Spleen (tissue), 11 donors: Measurements from ENCODE around the gene DIP2C. TPM values are rescaled to one million over a fixed set of nuclear protein-coding genes. Genes with fewer than 3 reads are reported as not detected.

Experiments used
- DNase-seq: peaks from one replicate; pipeline ENCODE4 v3.0.0-alpha.2; 2020
- H3K27ac ChIP-seq, 8 donors: fragments of 200-600 bp; sonication (generic) in 7 of 8; 1 replicate in 4 of 8; 2 replicates in 4 of 8; pipeline versions ENCODE4 v1.5.0 to v1.8.0; 2016 to 2021; ENCODE audit warnings: inconsistent platforms in 4 of 8, mild to moderate bottlenecking in 4 of 8, moderate library complexity in 1 of 8
- H3K27me3 ChIP-seq, 7 donors: fragments of 200-600 bp; sonication (generic) in 6 of 7; replicated peaks in 1 of 7; 1 replicate in 4 of 7; 2 replicates in 3 of 7; pipeline versions ENCODE4 v1.5.0 to v1.8.0; 2016 to 2021; ENCODE audit warnings: inconsistent platforms in 3 of 7, mild to moderate bottlenecking in 1 of 7
- H3K36me3 ChIP-seq, 6 donors: fragments of 200-600 bp; sonication (generic) in 5 of 6; 1 replicate in 4 of 6; 2 replicates in 2 of 6; pipeline versions ENCODE4 v1.5.0 to v1.8.0; 2016 to 2021; ENCODE audit warnings: inconsistent platforms in 2 of 6
- H3K4me1 ChIP-seq, 6 donors: fragments of 200-600 bp; sonication (generic) in 5 of 6; 1 replicate in 3 of 6; 2 replicates in 3 of 6; pipeline versions ENCODE4 v1.5.0 to v1.8.0; 2016 to 2021; ENCODE audit warnings: inconsistent platforms in 3 of 6
- H3K4me3 ChIP-seq, 8 donors: fragments of 200-600 bp; sonication (generic) in 7 of 8; 1 replicate in 4 of 8; 2 replicates in 4 of 8; pipeline versions ENCODE4 v1.5.0 to v1.8.0; 2016 to 2021; ENCODE audit warnings: inconsistent platforms in 4 of 8, mild to moderate bottlenecking in 4 of 8, moderate library complexity in 2 of 8
- H3K9me3 ChIP-seq, 8 donors: fragments of 200-600 bp; sonication (generic) in 7 of 8; 1 replicate in 4 of 8; 2 replicates in 4 of 8; pipeline versions ENCODE4 v1.5.0 to v1.8.0; 2016 to 2021; ENCODE audit warnings: inconsistent platforms in 4 of 8
- CTCF ChIP-seq, 11 experiments: fragments of 200-600 bp in 7 of 11; fragments of 450-650 bp in 4 of 11; sonication (generic) in 4 of 11; IDR thresholded peaks in 8 of 11; conservative IDR thresholded peaks in 3 of 11; 1 replicate in 7 of 11; 2 replicates in 4 of 11; pipeline versions ENCODE4 v1.4.0 to v1.8.0; 2016 to 2021; ENCODE audit warnings: antibody characterized with exemption in 11 of 11, inconsistent platforms in 4 of 11, mild to moderate bottlenecking in 1 of 11
- POLR2A ChIP-seq, 3 donors: fragments of 450-650 bp; IDR thresholded peaks; one replicate each; pipeline ENCODE4 v1.5.1; 2017; ENCODE audit warnings: antibody characterized with exemption in 3 of 3, mild to moderate bottlenecking in 1 of 3
- POLR2AphosphoS5 ChIP-seq, 3 donors: sonication (generic); formaldehyde crosslinking; IDR thresholded peaks; one replicate each; pipeline ENCODE4 v1.5.1; 2017; ENCODE audit warnings: antibody characterized with exemption in 3 of 3
- WGBS, 5 donors: extraction: QIAGEN DNeasy Blood & Tissue Kit in 3 of 5; methylation state at CpG; one replicate each; pipeline versions ENCODE4 v1.1.5 to v1.1.7; 2013 to 2018; 5-methylcytosine and 5-hydroxymethylcytosine counted together
- intact Hi-C: fragments of 100-400 bp; cut with DNase I; formaldehyde crosslinking; loops from one replicate; pipeline ENCODE4 v1.15.0; 2023; ENCODE audit warnings: low total_unique reads
- polyA plus RNA-seq, 3 donors: library from polyadenylated mRNA; stranded (reverse); fragments of 200-250 nt; gene quantifications; one replicate each; pipeline ENCODE4 v1.2.1, GENCODE V29; 2013
- total RNA-seq, 7 donors: library from RNA; depleted of rRNA in 3 of 7; stranded (reverse); fragments of >200 nt in 3 of 7; fragmentation: NEBNext Ultra II Directional in 4 of 7; extraction: Animal tissue kit (Norgen Biotek cat#: 25700) in 4 of 7; gene quantifications; one replicate each; pipeline versions ENCODE4 v1.1.0 to v1.2.1, GENCODE V29; 2016 to 2021
- donor health status: healthy with polysubstance abuse.
- donor health status: DM: no; HTN: no; CAD: no; lungs with moderate emphysema.
- donor health status: DM: no; HTN: no; CAD: no.
- donor health status: Bipolar disorder and iron deficiency.
- donor health status: healthy.
- donor health status: DM: no; HTN: no; CAD: no.
- donor health status: DM: yes; HTN: yes; CAD: no.

The DIP2C gene
- total and polyA plus RNA-seq, 10 donors, result 2.2 to 13.1 (median 9.0) TPM

- intact Hi-C loops, result no loop called here
- TF ChIP-seq POLR2AphosphoS5 (IDR thresholded peaks at IDR 0.05), result no peak
- TF ChIP-seq CTCF (IDR thresholded peaks at IDR 0.05 in 8 of 11, conservative IDR thresholded peaks at IDR 0.05 in 3 of 11), result no peak
- no peak for TF ChIP-seq POLR2A (IDR thresholded peaks at IDR 0.05)
- H3K4me1 ChIP-seq, result no peaks in the 10 kb centered on the region
- WGBS, 5 donors, result 80 to 97% (median 89%) methylated on average over 12 to 20 of the region's 25 CpGs
- no peaks in the 10 kb centered on the region for H3K9me3 ChIP-seq
- peak; percentile 44 for DNase-seq
- H3K4me3 ChIP-seq, result no peak overlapping the region
- no peaks in the 10 kb centered on the region for H3K27me3 ChIP-seq
- H3K36me3 ChIP-seq, result peaks cover 0 to 55% (median 5%) of the 10 kb centered on the region in 6 donors
- H3K27ac ChIP-seq, result no peak overlapping the region
Measured at GRCh38 chr10:367636-368035, 321.8 kb downstream of the DIP2C start.

- peaks cover 0 to 65% (median 7%) of the 10 kb centered on the region in 6 donors for H3K36me3 ChIP-seq
- no peaks in the 10 kb centered on the region for H3K27me3 ChIP-seq
- no peak overlapping the region for H3K4me3 ChIP-seq
- no peaks in the 10 kb centered on the region for H3K4me1 ChIP-seq
- TF ChIP-seq CTCF (IDR thresholded peaks at IDR 0.05 in 8 of 11, conservative IDR thresholded peaks at IDR 0.05 in 3 of 11) (no peak), POLR2AphosphoS5 (IDR thresholded peaks at IDR 0.05) (no peak), POLR2A (IDR thresholded peaks at IDR 0.05) (no peak)
- intact Hi-C loops, result no loop called here
- H3K9me3 ChIP-seq, result no peaks in the 10 kb centered on the region
- H3K27ac ChIP-seq, result no peak overlapping the region
- 84 to 91% (median 90%) methylated on average over 12 of the region's 12 CpGs for WGBS, 5 donors
- DNase-seq, result peak; percentile 63
Measured at GRCh38 chr10:366186-366585, 323.3 kb downstream of the DIP2C start.

GRCh38 chr10:364267-364775, 325.1 kb downstream of the DIP2C start:
- intact Hi-C loops, result no loop called here
- TF ChIP-seq CTCF (IDR thresholded peaks at IDR 0.05 in 8 of 11, conservative IDR thresholded peaks at IDR 0.05 in 3 of 11), result no peak
- TF ChIP-seq POLR2AphosphoS5 (IDR thresholded peaks at IDR 0.05), result no peak
- no peak for TF ChIP-seq POLR2A (IDR thresholded peaks at IDR 0.05)
- WGBS, 5 donors, result 89 to 96% (median 92%) methylated on average over 19 to 24 of the region's 24 CpGs
- no peak overlapping the region for H3K27ac ChIP-seq
- DNase-seq, result peak; percentile 66
- no peaks in the 10 kb centered on the region for H3K9me3 ChIP-seq
- H3K4me1 ChIP-seq, result no peaks in the 10 kb centered on the region
- H3K36me3 ChIP-seq, result peaks cover 0 to 78% (median 7%) of the 10 kb centered on the region in 6 donors
- H3K4me3 ChIP-seq, result no peak overlapping the region
- H3K27me3 ChIP-seq, result no peaks in the 10 kb centered on the region

- no peaks in the 10 kb centered on the region for H3K9me3 ChIP-seq
- H3K36me3 ChIP-seq, result peaks cover 0 to 72% (median 7%) of the 10 kb centered on the region in 6 donors
- WGBS, 5 donors, result 91 to 94% (median 92%) methylated on average over 22 to 24 of the region's 24 CpGs
- intact Hi-C loops, result no loop called here
- DNase-seq, result peak; percentile 58
- TF ChIP-seq CTCF (IDR thresholded peaks at IDR 0.05 in 8 of 11, conservative IDR thresholded peaks at IDR 0.05 in 3 of 11) (no peak), POLR2A (IDR thresholded peaks at IDR 0.05) (no peak), POLR2AphosphoS5 (IDR thresholded peaks at IDR 0.05) (no peak)
- no peaks in the 10 kb centered on the region for H3K27me3 ChIP-seq
- no peak overlapping the region for H3K4me3 ChIP-seq
- no peaks in the 10 kb centered on the region for H3K4me1 ChIP-seq
- H3K27ac ChIP-seq, result no peak overlapping the region
Measured at GRCh38 chr10:363152-363551, 326.3 kb downstream of the DIP2C start.
